Measurements from ENCODE around the gene BAIAP2L2.

The BAIAP2L2 gene

GRCh38 chr22:38106814-38107578, 3.5 kb downstream of the BAIAP2L2 start:
- no peak for DNase-seq

GRCh38 chr22:38104084-38104483, 6.4 kb downstream of the BAIAP2L2 start:
- no peak for DNase-seq

- no peak for DNase-seq
Observed at GRCh38 chr22:38103641-38104040, 6.8 kb downstream of the BAIAP2L2 start.

GRCh38 chr22:38098410-38099249, 11.9 kb downstream of the BAIAP2L2 start:
- no peak for DNase-seq

GRCh38 chr22:38097557-38098409, 12.7 kb downstream of the BAIAP2L2 start:
- no peak for DNase-seq

GRCh38 chr22:38097058-38097457, 13.4 kb downstream of the BAIAP2L2 start:
- no peak for DNase-seq

GRCh38 chr22:38089474-38089851, 21.0 kb downstream of the BAIAP2L2 start:
- DNase-seq, result no peak

- no peak for DNase-seq
Observed at GRCh38 chr22:38088629-38089473, 21.6 kb downstream of the BAIAP2L2 start.

- no peak for DNase-seq
Observed at GRCh38 chr22:38087855-38088254, 22.6 kb downstream of the BAIAP2L2 start.

GRCh38 chr22:38086942-38087341, 23.5 kb downstream of the BAIAP2L2 start:
- no peak for DNase-seq

- no peak for DNase-seq
Observed at GRCh38 chr22:38086001-38086845, 24.3 kb downstream of the BAIAP2L2 start.

GRCh38 chr22:38085501-38085900, 25.0 kb downstream of the BAIAP2L2 start:
- DNase-seq, result no peak

GRCh38 chr22:38085056-38085455, 25.4 kb downstream of the BAIAP2L2 start:
- DNase-seq, result no peak

- DNase-seq, result no peak
Observed at GRCh38 chr22:38083931-38084631, 26.4 kb downstream of the BAIAP2L2 start, which contains the start of gene SLC16A8. Gene SLC16A8 (minus strand): TSS chr22:38084184. CDS start chr22:38082873, 1,311 bp downstream.

- DNase-seq, result no peak
Observed at GRCh38 chr22:38082986-38083710, 27.3 kb downstream of the BAIAP2L2 start.

GRCh38 chr22:38081941-38082828, 28.3 kb downstream of the BAIAP2L2 start:
- no peak for DNase-seq

GRCh38 chr22:38081636-38081940, 28.9 kb downstream of the BAIAP2L2 start:
- no peak for DNase-seq

- no peak for DNase-seq
Observed at GRCh38 chr22:38080850-38081635, 29.4 kb downstream of the BAIAP2L2 start.
